Fibroblast of upper back skin (primary cell): ENCODE data around the gene LAP3.
"Not testable (repeated sequence)": the region's sequence is repeated elsewhere in the genome, so short reads cannot be mapped to it uniquely, and the experiment has no call there.

Experiments used
- DNase-seq: peaks from one replicate; pipeline ENCODE4 v3.0.0-alpha.2; 2013

LAP3 gene

DNA sequence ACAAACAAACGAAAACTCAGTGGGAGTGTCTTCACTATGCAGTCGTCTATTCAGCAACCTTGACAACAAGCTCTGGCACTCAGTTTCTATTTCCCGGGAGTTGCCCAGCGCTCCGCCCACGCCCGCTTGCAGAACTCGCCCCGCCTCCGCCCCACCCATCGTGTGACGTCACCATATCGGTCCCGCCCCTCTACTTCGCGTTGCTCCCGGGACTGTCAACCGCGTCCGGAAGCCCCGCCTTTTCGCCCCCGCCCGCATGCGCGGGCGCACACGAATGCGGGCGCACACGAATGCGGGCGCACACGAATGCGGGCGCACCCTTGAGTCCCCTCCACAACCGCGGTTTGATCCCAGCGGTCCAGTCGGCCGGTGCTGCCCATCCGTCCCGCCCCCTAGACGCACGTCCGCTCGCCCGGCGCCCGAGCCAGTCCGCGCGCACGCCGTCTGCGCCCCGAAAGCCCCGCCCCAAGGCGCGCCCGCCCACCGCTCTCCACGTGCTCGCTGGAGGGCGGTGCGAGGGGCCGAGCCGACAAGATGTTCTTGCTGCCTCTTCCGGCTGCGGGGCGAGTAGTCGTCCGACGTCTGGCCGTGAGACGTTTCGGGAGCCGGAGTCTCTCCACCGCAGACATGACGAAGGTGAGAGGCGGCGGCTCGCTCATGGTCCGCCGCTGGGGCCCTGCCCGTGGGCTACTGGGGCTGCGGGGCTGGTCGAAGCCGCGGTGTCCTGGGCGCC is at the start of gene LAP3:
TSS of gene LAP3 (plus strand) at position 267 of the 733 bp plus-strand sequence. CDS start at position 535, 268 bp downstream.
- peak; percentile 95 for DNase-seq

DNA sequence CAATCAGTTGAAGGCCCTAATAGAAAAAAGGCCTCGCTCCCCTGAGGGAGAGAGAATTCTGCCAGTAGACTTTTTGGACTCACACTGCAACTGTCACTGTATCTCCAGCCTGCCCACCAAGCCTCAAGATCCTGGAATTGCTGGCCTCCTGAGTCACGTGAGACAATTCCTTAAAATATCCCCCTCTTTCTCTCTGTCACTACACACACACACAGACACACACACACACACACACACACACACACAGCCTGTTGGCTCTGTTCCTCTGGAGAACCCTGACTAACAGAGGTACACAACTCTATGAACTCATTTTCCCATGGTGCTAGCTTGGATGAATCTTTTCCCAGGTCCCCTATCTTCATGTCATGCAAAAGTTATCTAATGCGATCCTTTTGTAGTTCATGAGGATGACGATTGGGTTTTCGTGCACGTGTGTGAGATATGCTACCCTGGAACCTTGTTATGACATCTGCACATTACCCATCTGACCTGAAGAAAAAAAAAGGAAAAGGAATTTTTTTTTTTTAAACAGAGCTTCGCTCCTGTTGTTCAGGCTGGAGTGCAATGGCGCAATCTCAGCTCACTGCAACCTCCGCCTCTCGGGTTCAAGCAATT is 48.3 kb upstream of the LAP3 start:
- no peak for DNase-seq

GRCh38 chr4:17531538-17532285 is 45.3 kb upstream of the LAP3 start:
- DNase-seq, result no peak

GRCh38 chr4:17534705-17535104 is 42.3 kb upstream of the LAP3 start:
- no peak for DNase-seq

DNA sequence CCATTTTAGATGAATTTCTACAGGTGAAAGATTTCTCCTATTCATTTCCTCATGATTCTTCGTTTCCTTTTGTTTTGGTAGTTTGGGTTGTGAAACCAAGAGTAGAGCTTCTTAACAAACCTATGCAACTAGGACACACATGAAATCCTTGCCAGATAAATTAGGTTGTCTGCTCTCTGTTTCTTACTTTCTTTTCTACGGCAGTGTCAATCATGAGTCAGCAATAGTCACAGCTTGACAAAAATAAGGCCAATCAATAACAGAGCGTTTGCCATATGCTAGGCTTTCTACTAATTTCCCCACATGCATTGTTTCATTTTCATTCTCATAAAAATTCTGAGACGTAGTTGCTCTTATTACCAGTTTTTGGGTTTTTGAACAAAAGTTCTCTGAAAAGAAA is 41.8 kb upstream of the LAP3 start:
- DNase-seq, result no peak

DNA sequence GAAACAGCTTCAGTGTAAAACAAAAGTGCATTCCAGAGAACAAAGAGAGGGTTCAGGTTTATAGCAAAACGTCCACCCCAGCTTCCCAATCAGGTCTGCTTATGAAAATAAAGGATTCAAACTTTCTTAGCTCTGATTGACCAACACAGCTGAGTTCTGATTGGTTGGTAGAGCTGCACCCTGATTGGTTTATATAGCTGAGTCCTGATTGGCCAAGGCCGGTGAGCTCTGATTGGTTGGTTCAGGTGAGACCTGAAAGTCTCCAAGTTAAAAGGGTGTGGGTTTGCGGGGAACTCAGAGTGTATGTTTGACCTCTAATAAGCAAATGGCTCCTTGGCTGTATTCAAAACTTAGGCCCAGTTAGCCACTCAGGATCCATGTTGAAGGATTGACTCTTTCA is 41.1 kb upstream of the LAP3 start:
- no peak for DNase-seq

DNA sequence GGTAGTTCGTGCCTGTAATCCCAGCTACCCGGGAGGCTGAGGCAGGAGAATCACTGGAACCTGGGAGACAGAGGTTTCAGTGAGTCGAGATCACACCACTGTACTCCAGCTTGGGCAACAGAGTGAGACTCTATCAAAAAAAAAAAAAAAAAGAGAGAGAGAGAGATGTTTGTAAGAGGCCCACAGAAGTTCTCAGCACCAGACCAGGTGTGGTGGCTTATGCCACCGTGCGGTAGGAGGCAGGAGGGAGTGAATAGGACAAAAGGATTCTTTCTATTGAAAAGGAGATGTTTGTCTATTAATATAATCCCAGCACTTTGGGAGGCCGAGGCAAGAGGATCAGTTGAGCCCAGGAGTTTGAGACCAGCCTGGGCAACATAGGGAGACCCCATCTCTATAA is 39.9 kb upstream of the LAP3 start:
- DNase-seq, result not testable (repeated sequence)

DNA sequence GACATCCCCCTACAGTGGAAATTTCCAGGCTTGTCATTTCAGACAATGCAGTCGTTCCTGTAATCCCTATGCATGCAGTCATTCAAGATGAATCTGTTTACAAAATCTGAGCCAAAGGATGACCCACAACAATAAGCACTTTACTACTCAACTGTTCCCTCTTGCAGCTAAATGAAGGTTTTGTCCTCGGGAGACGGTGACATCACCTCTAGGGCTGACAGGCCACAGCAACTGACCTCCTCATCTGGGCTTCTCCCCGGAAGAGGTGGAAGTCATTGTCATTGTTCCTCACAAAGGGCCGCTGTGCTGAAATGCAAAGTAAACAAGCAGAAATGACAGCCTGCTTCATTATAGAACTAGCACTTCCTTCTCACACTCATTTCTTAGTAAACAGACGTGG is 32.8 kb upstream of the LAP3 start:
- no peak for DNase-seq

- no peak for DNase-seq
These were observed 32.2 kb upstream of the LAP3 start for GRCh38 chr4:17544831-17545234.

DNA sequence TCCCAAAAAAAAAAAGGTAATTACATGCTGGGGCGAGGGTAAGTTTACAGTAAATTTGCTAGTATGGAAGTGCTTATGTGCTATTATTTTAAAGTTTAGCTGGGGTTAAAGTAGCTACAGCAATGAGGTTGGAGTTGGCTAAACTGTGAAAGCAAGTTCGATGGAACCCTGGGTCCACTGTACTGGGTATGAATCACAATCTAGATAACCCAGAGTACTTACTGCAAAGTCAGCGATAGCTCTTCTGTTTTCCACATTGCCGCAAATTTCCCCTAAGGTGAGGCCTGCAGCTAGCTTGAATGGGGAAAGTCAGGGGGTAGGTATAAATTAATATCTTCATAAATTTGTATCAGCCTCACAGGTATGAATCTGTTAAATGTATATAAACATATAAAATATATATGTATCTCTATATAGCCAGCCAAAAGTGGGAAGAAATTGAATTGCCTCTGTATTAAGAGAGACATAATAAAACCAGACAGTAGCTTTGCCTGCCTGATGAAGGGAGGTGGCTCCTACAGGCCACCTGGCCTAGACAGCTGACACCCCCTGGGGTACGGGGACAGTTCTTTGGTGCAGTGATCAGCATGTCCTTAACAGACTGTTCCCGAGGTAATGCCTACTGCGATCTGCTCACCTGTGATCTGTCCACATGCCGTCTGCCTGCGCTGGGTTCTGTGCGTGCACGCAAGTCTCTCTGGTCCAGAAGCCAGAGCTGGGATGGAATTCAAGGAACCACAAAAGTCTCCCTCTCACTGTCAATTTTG is 31.4 kb upstream of the LAP3 start:
- no peak for DNase-seq

DNA sequence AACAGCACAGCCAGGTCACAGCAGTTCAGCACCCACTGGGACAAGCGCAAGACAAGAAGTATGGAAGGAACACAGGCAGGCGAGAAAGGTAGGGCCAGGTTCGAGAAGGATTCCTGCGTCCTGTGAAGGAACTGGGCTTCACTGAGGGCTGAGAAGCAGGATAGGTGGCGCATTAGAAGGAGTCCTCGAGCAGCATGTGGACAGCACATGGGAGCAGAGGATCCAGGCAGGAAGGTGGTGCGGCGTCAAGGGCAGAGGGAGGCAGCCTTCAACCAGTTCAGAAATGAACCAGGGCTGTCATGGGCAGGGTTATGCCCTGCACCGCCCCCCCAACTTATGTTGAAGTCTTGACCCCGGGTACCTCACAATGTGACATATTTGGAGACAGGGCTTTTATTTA is 30.8 kb upstream of the LAP3 start:
- no peak for DNase-seq

DNA sequence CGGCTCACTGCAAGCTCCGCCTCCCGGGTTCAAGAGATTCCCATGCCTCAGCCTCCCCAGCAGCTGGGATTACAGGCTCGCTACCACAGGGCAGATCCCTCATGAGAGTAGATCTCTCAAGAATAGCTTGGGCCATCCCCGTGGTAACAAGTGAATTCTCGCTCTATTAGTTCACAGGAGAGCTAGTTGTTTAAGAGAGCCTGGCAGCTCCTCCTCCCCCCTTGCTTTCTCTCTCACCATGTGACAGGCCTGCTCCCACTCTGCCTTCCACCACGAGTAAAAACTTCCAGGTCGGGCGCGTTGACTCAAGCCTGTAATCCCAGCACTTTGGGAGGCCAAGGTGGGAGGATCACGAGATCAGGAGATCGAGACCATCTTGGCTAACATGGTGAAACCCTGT is 30.3 kb upstream of the LAP3 start:
- peak; percentile 7 for DNase-seq

DNA sequence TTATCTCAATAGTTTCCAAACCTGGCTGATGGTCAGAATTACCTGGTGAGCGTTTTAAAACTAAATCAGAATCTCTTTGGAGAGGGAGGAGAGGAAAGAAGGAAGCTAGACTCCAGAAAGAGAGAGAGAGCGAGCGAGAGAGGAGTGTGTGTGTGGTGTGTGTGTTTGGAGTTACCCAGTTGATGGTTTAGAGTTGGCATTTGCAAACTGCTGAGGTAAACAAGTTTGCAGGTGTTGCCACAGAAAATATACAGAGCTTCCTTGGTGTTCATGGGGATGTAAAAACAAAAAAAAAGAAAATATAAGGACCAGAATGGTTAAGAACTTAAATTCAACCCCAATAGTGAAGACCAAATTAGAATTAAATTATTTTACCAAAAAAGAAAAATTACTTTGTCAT is 26.4 kb upstream of the LAP3 start:
- DNase-seq, result no peak

- DNase-seq, result no peak
These were observed 24.6 kb upstream of the LAP3 start for GRCh38 chr4:17552427-17552826.

DNA sequence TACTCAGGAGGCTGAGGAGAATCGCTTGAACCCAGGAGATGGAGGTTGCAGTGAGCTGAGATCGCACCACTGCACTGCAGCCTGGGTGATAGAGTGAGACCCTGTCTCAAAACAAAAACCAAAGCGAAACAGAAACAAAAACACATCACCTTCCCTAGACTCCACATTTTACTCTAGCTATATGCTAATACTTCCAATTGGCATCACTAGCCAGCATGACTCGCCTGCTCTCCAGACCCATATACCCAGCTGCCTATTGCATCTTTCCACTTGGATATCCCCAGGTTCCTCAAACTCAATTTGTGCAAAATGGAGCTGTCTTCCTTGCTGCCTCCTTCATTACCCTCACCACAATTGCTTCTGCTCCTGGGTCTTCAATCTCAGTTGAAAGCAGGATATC is 22.4 kb upstream of the LAP3 start:
- DNase-seq, result no peak

GRCh38 chr4:17556498-17556897 is 20.5 kb upstream of the LAP3 start:
- DNase-seq, result no peak

- no peak for DNase-seq
These were observed 19.1 kb upstream of the LAP3 start for GRCh38 chr4:17557880-17558279.

- DNase-seq, result no peak
These were observed 17.9 kb upstream of the LAP3 start for GRCh38 chr4:17558941-17559708.

DNA sequence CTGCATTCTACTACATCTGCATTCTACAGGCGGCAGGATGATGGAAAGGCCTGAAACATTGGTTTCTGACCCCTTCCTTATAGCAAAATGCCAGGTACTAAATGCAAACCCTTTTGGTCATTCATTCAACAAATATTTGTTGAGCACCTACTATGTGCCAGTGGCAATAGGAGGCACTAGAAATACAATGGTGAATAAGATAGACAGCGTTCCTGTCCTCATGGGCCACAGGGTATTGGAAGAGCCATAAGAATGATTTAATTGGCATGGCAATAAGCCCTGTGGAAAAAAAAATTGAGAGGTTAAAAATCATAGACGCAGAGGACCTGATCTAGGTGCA is 17.3 kb upstream of the LAP3 start:
- DNase-seq, result no peak

GRCh38 chr4:17560065-17560673 is 16.8 kb upstream of the LAP3 start:
- no peak for DNase-seq

- peak; percentile 59 for DNase-seq
These were observed 15.6 kb upstream of the LAP3 start for GRCh38 chr4:17561195-17561909.

GRCh38 chr4:17562157-17562556 is 14.8 kb upstream of the LAP3 start:
- DNase-seq, result no peak
